ENCODE measurements around the gene SPEN. TPM values are rescaled to one million over a fixed set of nuclear protein-coding genes. Genes with fewer than 3 reads are reported as not detected.

Gene SPEN
- total RNA-seq, 1 experiment from 2014 or later: 58.3 TPM

- ATAC-seq: no peak
These were observed 115.3 kb downstream of the SPEN start for GRCh38 chr1:15962671-15963362.

GRCh38 chr1:15963363-15963967, 116.0 kb downstream of the SPEN start:
- H3K27ac ChIP-seq (ENCODE audit: low read length): no peak overlapping the region
- in situ Hi-C loops (cut with HindIII; ENCODE audit: low pct_unique_long_range_greater_than_20kb, low sequenced_read_pairs) (no loop called here), intact Hi-C loops (cut with micrococcal nuclease; ENCODE audit: unreplicated experiment) (no loop called here)
- no peaks in the 10 kb centered on the region for H3K9me3 ChIP-seq (ENCODE audit: control insufficient read depth, insufficient read depth, low read depth, low read length)
- H3K4me1 ChIP-seq (ENCODE audit: control insufficient read depth, insufficient read depth, low read length): peaks cover 9% of the 10 kb centered on the region
- H3K36me3 ChIP-seq (ENCODE audit: control insufficient read depth, insufficient read depth, low read length): no peaks in the 10 kb centered on the region
- H3K4me3 ChIP-seq (ENCODE audit: low read depth in 2 of 2, low read length in 2 of 2): no peak overlapping the region
- ATAC-seq (no peak), DNase-seq (ENCODE audit: low read depth, low spot score) (no peak)
- POLR2A ChIA-PET: no interaction called here
- TF ChIP-seq CTCF (IDR thresholded peaks at IDR 0.05) (no peak), SIN3A (IDR thresholded peaks at IDR 0.05; ENCODE audit: borderline replicate concordance, insufficient read depth, low read depth, low read length) (no peak)
- CTCF ChIA-PET: no interaction called here
- H3K27me3 ChIP-seq (ENCODE audit: control insufficient read depth, insufficient read depth, low read length): no peaks in the 10 kb centered on the region
- no TSS peak for BruUV-seq (replicated peaks)

More at GRCh38 chr1:15962671-15963362, 115.3 kb downstream of the SPEN start:
- ChIA-PET POLR2A (interaction anchor here (0.6 kb wide), 1 partner anchor 11 kb away, joined by 3 read pairs; no protein-coding TSS in a partner anchor), CTCF (no interaction called here)
- no peaks in the 10 kb centered on the region for H3K27me3 ChIP-seq (ENCODE audit: control insufficient read depth, insufficient read depth, low read length)
- H3K36me3 ChIP-seq (ENCODE audit: control insufficient read depth, insufficient read depth, low read length): no peaks in the 10 kb centered on the region
- BruUV-seq (replicated peaks): no TSS peak
- H3K4me1 ChIP-seq (ENCODE audit: control insufficient read depth, insufficient read depth, low read length): peaks cover 9% of the 10 kb centered on the region
- in situ Hi-C loops (cut with HindIII; ENCODE audit: low pct_unique_long_range_greater_than_20kb, low sequenced_read_pairs) (no loop called here), intact Hi-C loops (cut with micrococcal nuclease; ENCODE audit: unreplicated experiment) (no loop called here)
- no peaks in the 10 kb centered on the region for H3K9me3 ChIP-seq (ENCODE audit: control insufficient read depth, insufficient read depth, low read depth, low read length)
- no peak overlapping the region for H3K4me3 ChIP-seq (ENCODE audit: low read depth in 2 of 2, low read length in 2 of 2)
- no peak for TF ChIP-seq TCF7L2 (IDR thresholded peaks at IDR 0.05; ENCODE audit: low read depth, low read length)
- no peak for TF ChIP-seq REST (IDR thresholded peaks at IDR 0.05; ENCODE audit: insufficient read depth in 1 of 2, low read depth in 2 of 2, low read length in 1 of 2)
- no peak for TF ChIP-seq POLR2AphosphoS5 (IDR thresholded peaks at IDR 0.05; ENCODE audit: low read depth, low read length)
- TF ChIP-seq CTCF (IDR thresholded peaks at IDR 0.05): no peak
- no peak for TF ChIP-seq SIN3A (IDR thresholded peaks at IDR 0.05; ENCODE audit: borderline replicate concordance, insufficient read depth, low read depth, low read length)
- no peak overlapping the region for H3K27ac ChIP-seq (ENCODE audit: low read length)
- DNase-seq (ENCODE audit: low read depth, low spot score): no peak

Data from Panc1 (cell line).